NCI-H345 treated with DMSO at 0.1 percent for 48 hours (cell line): Measurements from ENCODE around the gene ECE2.

Experiments used
- DNase-seq: peaks from one replicate; lab custom pipeline; 2025; ENCODE audit not compliant: unreplicated experiment; lab: John Stamatoyannopoulos, UW

The ECE2 gene

DNA sequence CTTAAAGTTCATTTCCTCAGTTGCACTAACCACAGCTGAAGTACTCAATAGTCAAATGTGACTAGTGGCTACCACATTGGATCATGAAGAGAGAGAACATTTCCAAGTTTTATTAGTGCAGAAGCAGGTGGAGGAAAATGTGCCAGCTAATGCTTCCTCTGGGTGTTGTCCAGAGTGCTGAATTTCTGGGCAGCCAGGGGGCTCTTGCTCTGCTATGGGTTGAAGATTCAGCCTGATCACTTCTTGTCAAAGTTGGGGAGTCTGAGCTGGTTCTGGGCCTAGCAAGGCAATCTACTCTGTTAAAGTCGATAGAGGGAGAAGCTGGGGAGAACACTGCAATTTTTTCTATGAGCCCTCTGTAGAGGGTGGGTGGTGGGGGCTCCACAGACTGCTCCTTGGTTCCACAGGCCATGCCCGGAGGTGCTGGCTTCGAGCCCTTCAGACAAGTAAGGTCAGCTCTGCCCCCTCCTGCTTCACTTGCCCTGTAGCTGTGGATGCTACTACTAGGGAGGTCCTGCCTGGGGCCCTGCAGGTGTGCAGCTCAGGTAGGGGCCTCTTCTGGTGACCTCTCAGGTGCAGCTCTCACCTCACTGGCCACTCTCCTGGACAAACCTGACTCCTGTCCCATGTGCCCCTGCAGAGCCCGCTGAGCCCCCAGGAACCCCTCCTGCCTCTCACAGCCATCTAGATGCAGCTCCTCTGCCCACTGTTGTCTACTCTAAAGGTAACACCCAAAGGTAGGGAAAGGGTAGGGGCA is 35.3 kb upstream of the ECE2 start:
- no peak for DNase-seq

DNA sequence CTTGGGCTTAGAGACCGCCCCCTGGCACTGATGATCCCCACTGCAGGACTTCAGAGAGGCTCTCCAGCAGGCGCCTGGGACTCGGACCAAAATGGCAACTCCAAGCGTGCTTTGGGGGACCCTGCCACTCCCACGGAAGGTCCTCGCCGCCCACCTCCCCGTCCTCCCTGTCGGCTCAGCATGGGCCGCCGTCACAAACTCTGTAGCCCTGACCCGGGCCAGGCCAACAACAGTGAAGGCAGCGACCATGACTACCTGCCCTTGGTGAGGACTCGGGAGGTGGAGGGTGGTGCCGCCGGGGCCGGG is 34.7 kb upstream of the ECE2 start:
- no peak for DNase-seq

DNA sequence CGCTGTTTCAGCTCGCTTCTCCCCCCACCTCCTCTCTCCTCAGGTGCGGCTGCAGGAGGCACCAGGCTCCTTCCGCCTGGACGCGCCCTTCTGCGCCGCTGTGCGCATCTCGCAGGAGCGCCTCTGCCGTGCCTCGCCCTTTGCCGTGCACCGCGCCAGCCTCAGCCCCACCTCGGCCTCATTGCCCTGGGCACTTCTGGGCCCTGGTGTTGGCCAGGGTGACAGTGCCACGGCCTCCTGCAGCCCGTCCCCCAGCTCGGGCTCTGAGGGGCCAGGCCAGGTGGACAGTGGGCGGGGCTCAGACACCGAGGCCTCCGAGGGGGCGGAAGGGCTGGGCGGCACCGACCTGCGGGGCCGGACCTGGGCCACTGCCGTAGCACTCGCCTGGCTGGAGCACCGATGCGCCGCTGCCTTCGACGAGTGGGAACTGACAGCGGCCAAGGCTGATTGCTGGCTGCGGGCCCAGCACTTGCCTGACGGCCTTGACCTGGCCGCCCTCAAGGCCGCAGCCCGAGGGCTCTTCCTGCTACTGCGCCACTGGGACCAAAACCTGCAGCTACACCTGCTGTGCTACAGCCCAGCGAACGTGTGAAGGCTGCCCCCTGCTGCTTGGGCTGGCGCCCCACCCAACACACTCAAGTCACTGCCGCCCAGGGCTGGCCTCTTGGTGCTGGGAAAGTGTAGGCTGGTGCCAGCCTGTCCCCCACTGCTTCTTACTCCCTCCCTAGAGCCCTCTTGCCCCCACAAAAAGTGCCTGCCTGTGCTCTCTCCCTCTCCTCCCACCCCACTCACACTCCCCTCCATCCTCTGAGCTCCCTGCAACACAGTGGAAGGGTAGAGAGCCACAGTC is 34.1 kb upstream of the ECE2 start:
- DNase-seq: no peak

DNA sequence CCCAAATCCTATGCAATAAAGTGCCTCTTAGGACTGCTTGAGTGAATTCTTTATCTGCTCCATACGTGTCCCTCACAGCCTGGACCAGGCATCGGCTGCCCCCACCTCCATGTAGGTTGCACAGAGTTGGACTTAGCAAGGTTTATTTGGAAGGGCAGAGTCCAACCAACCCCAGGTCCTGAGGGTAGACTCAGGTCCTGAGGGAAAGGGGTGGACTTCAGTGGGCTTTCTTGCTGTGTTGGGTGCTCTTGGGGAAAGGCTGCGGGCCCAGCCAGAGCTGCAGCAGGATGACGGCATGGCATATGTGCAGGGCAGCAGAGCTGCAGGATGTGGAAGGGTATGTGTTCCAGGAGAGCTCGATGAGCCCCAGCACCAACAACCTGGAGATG is 33.5 kb upstream of the ECE2 start:
- no peak for DNase-seq

DNA sequence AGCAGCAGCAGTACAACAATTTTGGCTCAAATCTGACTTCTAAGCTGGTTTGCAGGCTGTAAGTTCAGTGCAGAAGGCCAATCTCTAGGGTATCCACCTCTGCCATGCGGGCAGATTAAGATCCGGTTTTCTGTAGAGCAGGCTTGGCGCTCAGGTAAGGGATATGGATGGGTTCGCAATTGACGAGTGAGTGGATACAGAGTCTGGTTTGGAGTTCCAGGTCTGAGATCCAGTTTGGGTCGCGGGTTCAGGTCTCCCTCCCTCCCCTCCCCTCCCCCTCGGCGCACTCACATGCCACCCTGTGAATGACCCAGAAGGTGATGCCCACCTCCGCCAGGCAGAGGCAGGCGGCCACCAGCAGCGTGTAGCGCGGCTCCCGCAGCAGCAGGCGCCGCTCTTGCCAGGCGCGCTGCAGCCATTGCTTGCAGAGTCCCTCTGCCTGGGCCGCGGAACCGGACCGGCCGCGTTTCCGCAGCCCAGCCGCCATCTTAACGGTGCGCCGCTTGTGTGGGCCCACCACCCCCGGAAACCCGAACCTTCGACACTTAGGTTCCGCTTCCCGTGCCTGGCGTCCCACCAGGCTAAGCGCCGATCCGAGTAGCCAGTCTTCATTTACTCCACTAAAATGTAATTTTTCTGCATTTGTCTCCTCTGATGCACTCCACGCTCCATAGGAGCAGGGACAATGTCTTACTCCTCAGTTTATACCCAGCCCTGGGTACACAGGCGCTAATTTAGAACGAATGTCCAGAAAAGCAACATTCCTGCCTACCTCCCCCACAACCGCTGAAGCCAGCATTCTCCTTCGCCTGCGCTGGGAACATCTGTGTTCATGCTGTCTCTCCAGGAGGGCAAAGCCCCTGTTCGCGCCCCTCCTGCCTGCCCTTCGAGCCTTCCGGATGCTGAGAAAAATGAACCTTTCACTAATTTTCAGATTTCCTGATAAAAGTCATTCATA is 27.1 kb upstream of the ECE2 start, which contains the start of gene ALG3:
Gene ALG3, minus strand, starts transcription at position 509 of the 958 bp plus-strand sequence. Its CDS starts 22 bp downstream, at position 487.
- peak; percentile 73 for DNase-seq

DNA sequence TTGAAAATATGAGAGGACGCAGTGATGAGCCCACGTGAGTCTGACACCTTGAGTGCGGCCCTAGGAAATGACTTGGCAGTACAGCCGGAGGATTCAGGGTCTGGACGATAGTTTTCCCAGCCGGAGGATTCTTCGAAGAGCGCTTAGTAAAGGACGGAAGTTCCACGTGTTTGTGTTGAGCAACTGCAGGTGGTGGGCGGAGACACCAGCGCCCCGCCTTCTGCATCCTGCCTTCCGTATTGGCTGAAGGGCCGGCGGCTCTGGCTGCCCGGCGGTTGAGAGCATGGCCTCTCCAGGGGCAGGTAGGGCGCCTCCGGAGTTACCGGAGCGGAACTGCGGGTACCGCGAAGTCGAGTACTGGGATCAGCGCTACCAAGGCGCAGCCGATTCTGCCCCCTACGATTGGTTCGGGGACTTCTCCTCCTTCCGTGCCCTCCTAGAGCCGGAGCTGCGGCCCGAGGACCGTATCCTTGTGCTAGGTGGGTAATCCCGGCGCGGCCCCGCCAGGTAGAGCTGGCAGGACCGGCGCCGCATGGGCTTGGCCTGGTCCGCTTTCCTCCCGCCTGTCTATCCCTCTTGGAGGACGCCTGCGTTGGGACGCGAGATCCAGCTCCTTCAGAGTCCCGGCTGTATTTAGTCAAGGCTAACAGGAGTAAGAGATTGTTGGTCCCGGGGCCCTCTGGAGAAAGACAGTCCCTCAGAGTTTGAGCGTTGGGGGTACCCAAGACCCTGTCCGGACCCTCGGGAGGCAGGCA is 26.2 kb upstream of the ECE2 start, which contains the start of gene EEF1AKMT4:
Gene EEF1AKMT4, plus strand, starts transcription at position 261 of the 755 bp plus-strand sequence. Its CDS starts 23 bp downstream, at position 284.
- DNase-seq: peak; percentile 97

DNA sequence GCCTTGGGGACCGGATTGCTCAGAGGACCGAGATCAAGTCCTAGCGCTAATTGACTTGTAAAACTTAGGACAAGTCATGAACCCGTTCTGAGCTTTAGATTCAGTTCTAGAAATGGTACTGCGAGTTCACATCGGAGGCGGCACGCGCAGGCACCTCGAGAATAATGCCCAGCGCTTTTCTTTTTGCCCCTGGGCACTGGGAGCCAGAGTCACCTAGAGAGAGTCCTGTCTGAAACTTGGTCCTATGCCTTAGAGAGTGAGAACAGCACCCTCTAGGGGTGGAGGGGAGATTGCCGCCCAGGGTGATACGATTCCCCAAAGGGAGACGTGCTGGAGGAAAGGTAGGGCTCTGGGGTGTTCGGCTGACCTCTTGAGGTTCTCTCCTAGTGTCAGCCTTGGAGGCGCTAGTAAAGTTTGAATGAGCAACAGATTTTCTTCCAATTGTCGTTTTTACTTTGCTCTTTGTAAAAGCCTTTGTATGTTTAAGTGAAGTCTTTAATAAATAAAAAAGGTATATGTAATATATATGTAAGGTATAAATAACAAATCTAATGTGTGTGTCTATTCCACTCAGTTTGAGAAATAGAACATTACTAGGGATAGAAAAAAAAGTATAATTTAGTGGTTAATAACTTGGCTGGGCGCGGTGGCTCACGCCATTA is 25.5 kb upstream of the ECE2 start:
- DNase-seq: peak; percentile 94

DNA sequence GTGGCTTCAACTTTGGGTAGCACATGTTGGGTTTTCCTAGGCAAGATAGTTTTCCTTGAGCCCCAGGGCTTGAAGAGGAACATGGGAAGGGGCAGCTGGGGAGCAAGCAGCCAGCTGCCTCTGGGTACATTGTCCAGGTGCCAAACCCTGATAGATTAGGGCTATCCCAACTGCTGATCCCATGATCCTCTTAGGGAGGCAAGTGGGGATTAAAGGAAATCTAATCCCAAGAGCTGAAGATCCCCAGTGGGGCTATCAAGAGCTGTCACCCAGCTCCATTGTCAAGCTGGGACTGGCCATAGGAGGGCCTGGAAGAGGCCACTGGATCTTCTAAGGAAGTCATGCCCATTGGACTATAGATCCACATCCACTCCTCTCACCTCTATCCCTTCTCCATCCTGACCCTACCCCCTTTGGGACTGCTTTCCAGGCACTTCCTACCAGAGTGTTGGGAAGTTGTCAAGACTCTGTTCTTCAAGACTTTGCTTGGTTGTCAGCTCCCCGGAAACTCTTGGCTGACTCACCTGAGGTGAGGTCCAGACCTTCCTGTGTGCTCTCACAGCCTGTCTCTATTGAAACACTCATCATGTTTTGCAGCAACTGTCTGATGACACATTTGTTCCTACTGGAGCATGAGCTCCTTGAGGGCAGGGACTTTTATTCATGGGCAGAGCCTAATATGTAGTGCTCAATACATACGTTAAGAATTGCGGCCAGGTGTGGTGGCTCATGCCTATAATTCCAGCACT is 20.4 kb upstream of the ECE2 start:
- DNase-seq: no peak

DNA sequence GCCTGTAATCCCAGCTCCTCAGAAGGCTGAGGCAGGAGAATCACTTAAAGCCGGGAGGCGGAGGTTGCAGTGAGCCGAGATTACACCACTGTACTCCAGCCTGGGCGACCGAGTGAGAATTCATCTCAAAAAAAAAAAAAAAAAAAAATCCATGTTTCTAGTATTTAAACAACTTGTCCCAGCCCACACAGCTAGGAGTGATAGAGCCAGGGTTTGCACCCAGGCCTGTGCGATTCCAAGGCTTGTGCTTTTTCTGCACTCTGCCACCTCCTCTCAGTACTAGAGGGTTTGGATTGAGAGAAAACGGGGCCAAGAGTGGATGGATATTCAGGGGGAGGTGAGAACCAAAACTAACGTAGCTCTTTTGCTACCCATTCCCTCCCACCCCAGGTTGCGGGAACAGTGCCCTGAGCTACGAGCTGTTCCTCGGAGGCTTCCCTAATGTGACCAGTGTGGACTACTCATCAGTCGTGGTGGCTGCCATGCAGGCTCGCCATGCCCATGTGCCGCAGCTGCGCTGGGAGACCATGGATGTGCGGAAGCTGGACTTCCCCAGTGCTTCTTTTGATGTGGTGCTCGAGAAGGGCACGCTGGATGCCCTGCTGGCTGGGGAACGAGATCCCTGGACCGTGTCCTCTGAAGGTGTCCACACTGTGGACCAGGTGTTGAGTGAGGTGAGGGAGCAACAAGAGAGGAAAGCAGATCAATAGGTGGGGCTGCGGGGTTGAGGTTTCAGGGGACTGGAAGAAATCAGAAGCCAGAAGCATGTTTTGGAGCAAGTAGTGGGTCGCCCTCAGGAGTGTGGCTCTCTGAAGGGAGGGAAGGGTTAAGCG is 18.5 kb upstream of the ECE2 start:
- DNase-seq: no peak

DNA sequence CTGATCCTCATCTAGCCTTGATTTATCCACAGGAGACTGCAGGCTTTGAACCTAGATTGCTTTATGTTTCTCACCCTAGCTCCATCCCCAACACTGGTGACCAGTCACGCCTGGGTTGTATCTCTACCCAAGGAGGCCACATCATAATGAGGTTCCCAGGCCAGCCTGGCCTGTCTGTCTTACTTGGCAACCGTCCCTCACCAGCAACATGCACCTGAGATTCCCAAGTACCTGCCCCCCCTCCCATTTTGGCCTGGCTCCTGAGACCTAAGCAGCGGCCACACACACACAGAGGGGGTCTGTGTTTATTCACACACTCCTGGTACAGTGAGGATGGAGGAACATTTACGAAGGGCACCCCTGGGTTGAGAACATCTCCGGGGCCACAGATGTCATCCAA is 16.9 kb upstream of the ECE2 start:
- no peak for DNase-seq

DNA sequence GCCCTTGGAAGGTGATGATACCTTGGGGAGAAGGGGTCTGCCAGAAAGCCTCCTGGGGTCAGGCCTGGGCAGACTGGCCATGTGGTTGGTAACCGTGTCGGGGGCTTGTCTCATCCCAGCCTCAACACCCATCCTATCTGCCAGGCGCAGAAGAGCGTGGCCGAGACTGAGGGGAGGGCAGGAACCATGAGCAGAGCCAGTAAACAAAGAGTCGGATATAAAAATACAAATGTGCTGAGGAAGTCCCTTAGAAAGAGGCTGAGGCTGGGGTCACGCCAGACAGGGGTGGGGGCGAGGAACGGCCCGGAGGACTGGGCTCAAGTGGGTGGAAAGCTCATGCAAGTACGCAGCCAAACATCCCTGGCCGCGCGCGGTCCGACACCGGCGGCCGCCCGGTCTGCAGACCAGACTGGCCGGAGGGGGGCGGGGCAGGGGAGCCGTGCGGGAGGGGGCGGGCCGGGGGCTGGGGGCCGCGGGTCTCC is 16.4 kb upstream of the ECE2 start:
- DNase-seq: no peak

DNA sequence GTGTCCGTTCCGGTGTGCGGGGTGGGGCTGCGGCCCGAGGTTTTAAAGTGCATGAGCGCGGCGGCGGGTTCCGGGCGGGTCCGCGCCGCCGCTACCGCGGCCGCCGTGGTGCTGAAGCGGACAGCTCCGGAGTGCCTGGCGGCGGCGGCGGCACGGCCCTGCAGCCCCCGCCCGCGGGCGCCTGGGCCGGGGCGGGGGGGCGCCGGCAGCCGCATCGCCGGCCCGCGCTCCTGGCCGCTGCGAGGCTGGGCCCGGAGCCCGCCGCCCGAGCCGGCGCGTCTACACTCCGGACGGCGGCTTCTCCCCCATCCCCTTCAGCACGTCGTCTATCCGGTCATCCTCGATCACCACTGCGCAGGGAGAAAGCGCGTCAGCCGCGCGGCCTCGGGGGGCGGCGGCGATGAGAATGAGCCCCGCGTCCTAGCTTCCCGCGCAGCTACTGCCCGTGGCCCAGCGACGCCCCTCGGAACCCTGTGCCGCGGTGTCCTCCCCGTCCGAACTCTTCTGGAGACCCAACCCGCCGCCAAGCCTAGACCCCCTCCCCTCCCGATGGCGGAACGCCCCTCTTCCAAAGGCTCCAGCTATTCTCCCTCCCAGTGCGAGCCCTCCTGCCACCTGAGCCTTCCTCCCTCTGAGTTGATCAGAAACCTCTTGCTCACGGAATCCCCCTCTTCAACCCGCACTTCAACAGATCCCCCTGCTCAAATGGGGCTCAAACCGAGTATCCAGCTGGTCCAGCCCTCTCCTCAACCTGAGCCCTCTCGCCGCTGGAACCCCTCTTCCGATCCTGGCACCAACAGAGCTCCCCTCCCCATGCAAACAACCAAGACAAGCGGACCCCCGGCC is 15.7 kb upstream of the ECE2 start:
- no peak for DNase-seq

DNA sequence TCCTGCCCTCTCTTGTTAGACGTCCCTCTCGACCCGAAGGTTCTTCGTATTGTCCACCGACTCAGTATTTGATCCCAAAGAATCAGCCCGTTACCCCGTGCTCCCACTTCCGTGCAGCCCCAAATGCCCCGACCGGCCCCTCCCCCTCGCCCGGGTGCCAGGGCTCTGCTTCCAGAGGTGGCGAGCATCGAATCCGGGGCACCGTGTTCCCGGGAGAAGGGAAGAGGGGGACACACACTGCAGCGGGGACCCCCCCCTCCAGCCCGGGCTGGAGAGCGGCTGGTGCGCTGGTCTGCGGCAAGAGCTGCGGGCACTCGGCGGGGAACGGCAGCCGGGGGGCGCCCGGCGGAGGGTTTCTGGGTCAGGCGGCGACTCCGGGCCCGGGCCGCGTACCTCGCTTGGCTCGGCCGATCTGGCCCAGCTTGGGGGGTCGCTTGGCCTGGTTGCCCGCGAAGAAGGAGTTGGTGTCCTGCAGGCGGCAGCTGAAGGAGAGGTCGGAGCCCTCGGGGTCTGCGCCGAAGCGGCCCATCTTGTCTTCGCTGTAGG is 15.0 kb upstream of the ECE2 start:
- no peak for DNase-seq

DNA sequence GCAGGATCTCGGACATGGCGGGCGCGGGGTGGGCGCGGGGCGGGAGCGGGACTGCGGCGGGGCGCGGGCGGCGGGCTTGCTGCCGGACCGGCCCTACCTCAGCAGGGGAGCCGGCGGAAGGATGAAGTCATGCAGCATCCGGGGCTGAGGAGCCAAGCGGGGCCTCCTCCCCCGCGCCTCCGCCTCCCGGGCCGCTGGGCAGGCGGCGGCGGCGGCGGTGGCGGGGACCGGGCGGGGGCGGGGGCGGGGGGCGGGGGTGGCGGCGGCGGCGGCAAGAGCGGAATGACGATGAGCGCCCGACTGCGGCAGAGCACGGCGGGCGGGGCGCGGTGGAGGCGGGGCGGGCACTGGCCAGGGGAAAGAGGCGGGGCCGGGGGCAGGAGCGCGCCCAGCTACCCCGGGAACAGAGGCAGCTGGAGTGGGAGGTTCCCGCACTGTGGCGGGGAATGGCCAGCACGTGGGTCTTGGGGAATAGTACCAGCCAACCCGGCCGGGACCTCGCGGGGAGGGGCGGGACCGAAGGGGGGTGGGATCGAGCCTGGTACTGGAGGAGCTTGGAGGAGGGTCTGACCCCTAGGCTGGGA is 14.5 kb upstream of the ECE2 start, which contains the start of gene CAMK2N2:
Gene CAMK2N2, minus strand, starts transcription at position 284 of the 584 bp plus-strand sequence. Its CDS starts 268 bp downstream, at position 16.
- peak; percentile 94 for DNase-seq

DNA sequence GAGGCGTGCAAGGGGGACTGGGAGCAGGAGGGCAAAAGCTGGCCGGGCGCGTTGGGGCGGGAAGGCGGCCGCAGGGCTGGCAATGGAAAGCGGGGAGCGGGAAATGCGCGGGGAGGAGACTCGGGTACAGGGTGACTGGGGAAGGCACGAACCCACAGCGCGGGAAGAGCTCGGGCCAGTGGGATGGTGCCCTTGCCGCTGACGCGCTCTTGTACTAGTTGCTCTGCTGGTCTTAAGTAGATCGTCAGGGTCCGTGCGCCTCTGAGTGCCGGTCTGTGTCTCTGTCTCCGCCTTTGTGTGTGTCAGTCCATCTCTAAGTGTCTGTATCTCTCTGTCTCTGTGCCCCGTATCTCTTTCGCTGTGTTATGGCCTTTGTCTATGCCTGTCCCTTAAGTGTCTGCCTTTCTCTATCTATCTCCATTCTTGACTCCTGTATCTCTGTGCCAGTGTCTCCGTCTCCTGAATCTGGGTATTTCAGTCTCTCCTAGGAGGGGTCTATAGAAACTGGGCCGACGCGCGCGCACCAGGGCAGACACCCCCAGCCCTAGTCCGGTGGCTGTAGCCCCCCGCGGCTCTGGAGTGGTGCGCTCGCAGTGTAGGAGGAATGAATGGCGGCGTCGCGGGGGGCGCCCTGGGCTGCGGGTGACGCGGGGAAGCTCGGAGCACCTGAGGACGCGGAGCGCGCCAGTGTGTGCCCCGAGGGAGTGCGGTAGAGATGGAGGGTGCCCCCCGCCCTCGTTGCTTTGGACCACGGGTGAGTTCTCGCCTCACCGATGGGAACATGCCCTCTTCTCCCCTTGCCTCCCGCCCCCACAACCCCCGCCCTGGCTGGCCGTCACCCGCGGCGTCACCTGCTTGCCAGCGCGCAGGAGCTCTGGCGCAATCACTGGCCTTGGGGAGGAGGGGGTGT is 13.7 kb upstream of the ECE2 start:
- DNase-seq: peak; percentile 74
